Upper lobe of left lung (tissue), 6 donors: ENCODE measurements around the gene METTL25B. TPM values are rescaled to one million over a fixed set of nuclear protein-coding genes. Genes with fewer than 3 reads are reported as not detected.

Experiments
- ATAC-seq, 2 donors: fragments of 200-7000 bp; cut with Tn5 transposase; one replicate each; pipeline ENCODE4 v1.9.1; 2022; ENCODE audit warnings: mild to moderate bottlenecking in 2 of 2, moderate library complexity in 2 of 2; ENCODE audit not compliant: low FRiP score in 2 of 2
- DNase-seq, 2 donors: peaks; one replicate each; pipeline ENCODE4 v3.0.0-alpha.2; 2019 to 2020
- H3K27ac ChIP-seq, 4 donors: fragments of 200-600 bp; sonication (generic); one replicate each; pipeline ENCODE4 v1.5.1; 2016 to 2019
- H3K27me3 ChIP-seq, 4 donors: fragments of 200-600 bp; sonication (generic); one replicate each; pipeline ENCODE4 v1.5.1; 2017 to 2019
- H3K36me3 ChIP-seq, 4 donors: fragments of 200-600 bp; sonication (generic); one replicate each; pipeline ENCODE4 v1.5.1; 2016 to 2019
- H3K4me1 ChIP-seq, 4 donors: fragments of 200-600 bp; sonication (generic); one replicate each; pipeline ENCODE4 v1.5.1; 2018 to 2019
- H3K4me3 ChIP-seq, 4 donors: fragments of 200-600 bp; sonication (generic); one replicate each; pipeline ENCODE4 v1.5.1; 2017 to 2019; ENCODE audit warnings: mild to moderate bottlenecking in 2 of 4, moderate library complexity in 1 of 4
- H3K9me3 ChIP-seq, 4 donors: fragments of 200-600 bp; sonication (generic); one replicate each; pipeline ENCODE4 v1.5.1; 2018 to 2019
- CTCF ChIP-seq, 6 experiments: fragments of 450-650 bp in 4 of 6; fragments of 200-600 bp in 2 of 6; sonication (generic) in 2 of 6; IDR thresholded peaks; one replicate each; pipeline ENCODE4 v1.5.1; 2016 to 2019; ENCODE audit warnings: antibody characterized with exemption in 6 of 6
- EP300 ChIP-seq, 4 donors: sonication (generic); formaldehyde crosslinking; IDR thresholded peaks; one replicate each; pipeline ENCODE4 v1.5.1; 2017; ENCODE audit warnings: antibody characterized with exemption in 4 of 4, control low read depth in 2 of 4
- POLR2A ChIP-seq, 4 donors: fragments of 450-650 bp; IDR thresholded peaks; one replicate each; pipeline ENCODE4 v1.5.1; 2016 to 2017; ENCODE audit warnings: antibody characterized with exemption in 4 of 4, mild to moderate bottlenecking in 2 of 4
- POLR2AphosphoS5 ChIP-seq, 2 donors: sonication (generic); formaldehyde crosslinking; IDR thresholded peaks; one replicate each; pipeline ENCODE4 v1.5.1; 2017; ENCODE audit warnings: antibody characterized with exemption in 2 of 2
- WGBS, 2 donors: methylation state at CpG; one replicate each; pipeline ENCODE4 v1.1.5; 2017 to 2018; 5-methylcytosine and 5-hydroxymethylcytosine counted together
- total RNA-seq, 6 donors: library from RNA; depleted of rRNA in 4 of 6; stranded (reverse); fragments of >200 nt in 4 of 6; gene quantifications; one replicate each; pipeline versions ENCODE4 v1.1.0 to v1.2.1, GENCODE V29; 2016 to 2021
- donor health status: DM: no; HTN: no; CAD: no; lungs with moderate emphysema.
- donor health status: DM: no; HTN: yes; CAD: no; lungs with severe emphysema.

METTL25B gene
- total RNA-seq, 6 donors from 2014 or later = 23.4 to 131 (median 39.9) TPM

GRCh38 chr1:156684227-156684782, 44.0 kb upstream of the METTL25B start:
- WGBS, 2 donors = 75 to 79% methylated on average over 5 of the region's 5 CpGs
- Histone ChIP-seq H3K4me3 (no peak overlapping the region), H3K36me3 (no peaks in the 10 kb centered on the region), H3K27ac (no peak overlapping the region), H3K27me3 (no peaks in the 10 kb centered on the region), H3K9me3 (no peaks in the 10 kb centered on the region), H3K4me1 (peaks cover 0 to 3% (median under 1%) of the 10 kb centered on the region in 4 donors)
- TF ChIP-seq POLR2AphosphoS5 (IDR thresholded peaks at IDR 0.05) (no peak), POLR2A (IDR thresholded peaks at IDR 0.05) (no peak), CTCF (IDR thresholded peaks at IDR 0.05) (no peak), EP300 (IDR thresholded peaks at IDR 0.05) (no peak)
- ATAC-seq = no peak
- DNase-seq = no peak

- WGBS, 2 donors = 1 to 2% methylated on average over 12 to 23 of the region's 23 CpGs
- ATAC-seq = peak; percentile 85 to 92
- H3K27ac ChIP-seq = no peak overlapping the region
Measured at GRCh38 chr1:156689035-156689952, 39.0 kb upstream of the METTL25B start.

GRCh38 chr1:156689953-156690674, 38.2 kb upstream of the METTL25B start:
- ATAC-seq = no peak
- Histone ChIP-seq H3K36me3 (no peaks in the 10 kb centered on the region), H3K27me3 (peaks cover 0 to 16% (median 7%) of the 10 kb centered on the region in 4 donors), H3K27ac (no peak overlapping the region), H3K4me3 (no peak overlapping the region), H3K4me1 (peaks cover 18 to 31% (median 23%) of the 10 kb centered on the region in 4 donors), H3K9me3 (no peaks in the 10 kb centered on the region)
- TF ChIP-seq POLR2A (IDR thresholded peaks at IDR 0.05) (no peak), EP300 (IDR thresholded peaks at IDR 0.05) (no peak), POLR2AphosphoS5 (IDR thresholded peaks at IDR 0.05) (no peak), CTCF (IDR thresholded peaks at IDR 0.05) (no peak)
- 18 to 23% methylated on average over 10 of the region's 10 CpGs for WGBS, 2 donors
- no peak for DNase-seq

More at GRCh38 chr1:156689035-156689952, 39.0 kb upstream of the METTL25B start:
- Histone ChIP-seq H3K27me3 (peaks cover 0 to 16% (median 7%) of the 10 kb centered on the region in 4 donors), H3K36me3 (no peaks in the 10 kb centered on the region), H3K4me3 (no peak overlapping the region), H3K9me3 (no peaks in the 10 kb centered on the region), H3K4me1 (peaks cover 18 to 31% (median 23%) of the 10 kb centered on the region in 4 donors)
- peak; percentile 77 to 83 for DNase-seq
- TF ChIP-seq POLR2A (IDR thresholded peaks at IDR 0.05) = no peak
- TF ChIP-seq POLR2AphosphoS5 (IDR thresholded peaks at IDR 0.05) = no peak
- TF ChIP-seq EP300 (IDR thresholded peaks at IDR 0.05) = no peak
- peak; percentile 88 to 95 (median 92) for TF ChIP-seq CTCF (IDR thresholded peaks at IDR 0.05)

GRCh38 chr1:156690675-156691036, 37.6 kb upstream of the METTL25B start:
- no peak overlapping the region for H3K4me3 ChIP-seq
- 50 to 59% methylated on average over 8 of the region's 8 CpGs for WGBS, 2 donors
- peaks cover 18 to 31% (median 23%) of the 10 kb centered on the region in 4 donors for H3K4me1 ChIP-seq
- no peaks in the 10 kb centered on the region for H3K36me3 ChIP-seq
- no peak for TF ChIP-seq EP300 (IDR thresholded peaks at IDR 0.05)
- TF ChIP-seq POLR2AphosphoS5 (IDR thresholded peaks at IDR 0.05) = no peak
- TF ChIP-seq POLR2A (IDR thresholded peaks at IDR 0.05) = no peak
- no peak for TF ChIP-seq CTCF (IDR thresholded peaks at IDR 0.05)
- H3K9me3 ChIP-seq = no peaks in the 10 kb centered on the region
- no peak overlapping the region for H3K27ac ChIP-seq
- DNase-seq (peak in 1 of 2 donors; percentile 21), ATAC-seq (no peak)
- H3K27me3 ChIP-seq = peaks cover 0 to 16% (median 7%) of the 10 kb centered on the region in 4 donors
